ENCODE results near the gene CHAD.
A peak's percentile ranks its signal among the peaks of the same experiment; 100 is the strongest.
"Not testable (repeated sequence)": the region's sequence is repeated elsewhere in the genome, so short reads cannot be mapped to it uniquely, and the experiment has no call there.

Gene CHAD

DNA sequence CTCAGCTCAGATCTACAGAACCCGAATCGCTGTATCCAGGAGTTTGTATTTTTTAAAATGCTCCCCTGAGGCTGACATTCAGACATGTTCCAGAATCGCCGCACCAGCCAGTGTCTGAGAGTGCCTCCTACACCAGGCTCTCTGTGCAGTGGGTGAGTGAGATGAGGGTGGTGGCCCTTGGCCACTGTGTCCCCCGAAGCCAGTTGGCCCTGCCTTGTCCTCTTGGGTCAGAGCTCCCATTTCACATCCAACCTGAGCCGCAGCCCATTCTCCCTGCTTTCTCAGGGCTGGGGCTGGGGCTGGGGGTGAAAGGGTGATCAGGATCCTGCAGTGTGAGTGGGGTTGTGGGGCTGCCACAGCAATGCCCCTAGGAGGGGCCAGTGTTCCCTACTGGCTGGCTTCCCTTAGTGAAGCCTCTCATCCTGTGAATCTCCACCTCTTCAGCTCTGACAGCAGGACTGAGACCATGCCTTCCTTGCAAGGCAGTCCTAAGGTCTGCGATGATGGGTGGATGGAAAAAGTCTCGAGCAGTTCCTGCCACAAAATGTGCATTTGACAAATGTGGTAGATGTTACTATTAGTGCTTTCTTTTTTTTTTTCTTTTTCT, 26.6 kb upstream of the CHAD start:
- no peak for DNase-seq (ENCODE audit: low read depth in 2 of 2, low spot score in 1 of 2)

- DNase-seq (ENCODE audit: low read depth in 2 of 2, low spot score in 1 of 2) = no peak
Measured at GRCh38 chr17:50493744-50494143, 25.1 kb upstream of the CHAD start.

DNA sequence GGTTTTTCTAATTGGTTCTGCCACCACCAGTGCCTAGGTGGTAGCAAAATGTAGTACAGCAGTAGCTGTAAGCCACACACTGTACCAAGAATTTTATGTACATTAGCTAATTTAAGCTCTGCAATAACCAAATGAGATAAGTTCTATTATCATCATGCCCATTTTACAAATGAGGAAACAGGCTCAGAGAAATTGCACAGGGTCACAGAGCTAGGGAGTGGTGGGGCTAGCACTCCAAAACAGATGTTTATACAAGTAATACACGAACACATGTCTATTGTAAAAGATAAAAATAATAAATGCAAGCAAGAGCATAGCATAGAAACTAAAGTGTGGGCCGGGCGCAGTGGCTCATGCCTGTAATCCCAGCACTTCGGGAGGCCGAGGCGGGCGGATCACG, 23.5 kb upstream of the CHAD start:
- DNase-seq (ENCODE audit: low read depth in 2 of 2, low spot score in 1 of 2) = no peak

DNA sequence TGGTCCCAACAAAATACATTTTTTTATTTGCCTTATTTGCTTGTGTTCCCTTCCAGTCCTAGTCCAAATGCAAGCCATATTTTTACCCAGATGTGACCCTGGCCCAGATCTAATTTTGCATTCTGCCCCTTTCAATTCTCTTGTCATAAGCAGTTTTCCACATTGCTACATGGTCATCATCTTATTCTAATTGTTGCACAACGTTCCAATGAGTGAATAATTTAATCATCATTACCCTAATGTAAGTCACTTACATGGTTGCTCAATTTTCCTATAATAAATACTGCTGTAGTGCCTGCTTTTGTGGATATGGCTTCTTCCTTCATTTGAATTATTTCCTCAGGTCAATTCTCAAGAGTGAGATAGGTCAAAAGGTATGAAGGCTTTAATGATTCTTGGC, 22.8 kb upstream of the CHAD start:
- DNase-seq (ENCODE audit: low read depth in 2 of 2, low spot score in 1 of 2) = no peak

GRCh38 chr17:50488880-50489279, 20.2 kb upstream of the CHAD start:
- no peak for DNase-seq (ENCODE audit: low read depth in 2 of 2, low spot score in 1 of 2)

DNA sequence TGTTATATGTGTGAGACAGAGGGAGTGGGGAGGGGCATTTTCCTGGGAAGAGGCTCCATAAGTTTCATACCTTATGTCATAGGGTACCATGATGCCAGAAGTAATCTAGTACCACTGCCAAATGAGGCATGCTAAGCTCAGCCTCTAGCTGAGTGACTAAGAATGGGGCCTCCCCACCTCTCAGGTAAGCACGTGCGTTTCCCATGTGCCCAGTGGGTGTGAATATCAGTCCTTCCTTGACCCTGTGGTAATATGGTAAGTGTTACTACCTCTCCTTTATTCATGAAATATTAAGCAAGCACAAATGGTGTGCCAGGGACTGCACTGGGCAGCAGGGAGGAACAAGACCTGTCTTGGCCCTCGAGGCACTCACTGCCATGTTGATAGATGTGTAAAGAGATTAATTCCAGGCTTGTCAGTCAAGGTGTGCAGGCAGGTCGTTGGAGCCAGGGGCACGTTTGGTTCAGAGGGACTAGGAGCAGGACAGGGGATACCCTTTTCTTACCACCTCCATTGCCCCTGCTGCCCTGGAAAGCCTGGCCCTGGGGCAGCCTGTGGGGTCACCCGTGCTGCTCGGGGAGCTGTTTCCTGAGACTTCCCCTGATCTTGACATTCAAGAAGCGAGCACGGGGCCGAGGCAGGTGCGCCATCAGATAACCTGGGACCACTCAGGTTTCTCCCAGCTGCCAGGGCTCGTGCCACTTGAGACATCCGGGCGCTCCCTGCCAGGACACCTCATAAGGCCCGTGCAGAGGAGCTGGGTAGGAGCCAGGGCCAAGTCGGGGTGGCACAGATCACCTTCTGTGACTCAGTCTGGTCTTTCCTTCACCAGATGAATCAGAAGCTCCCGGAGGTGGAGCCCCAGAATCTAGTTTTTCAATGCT, 18.8 kb upstream of the CHAD start:
- no peak for DNase-seq (ENCODE audit: low read depth in 2 of 2, low spot score in 1 of 2)

- no peak for DNase-seq (ENCODE audit: low read depth in 2 of 2, low spot score in 1 of 2)
Measured at GRCh38 chr17:50484386-50485155, 15.9 kb upstream of the CHAD start.

DNA sequence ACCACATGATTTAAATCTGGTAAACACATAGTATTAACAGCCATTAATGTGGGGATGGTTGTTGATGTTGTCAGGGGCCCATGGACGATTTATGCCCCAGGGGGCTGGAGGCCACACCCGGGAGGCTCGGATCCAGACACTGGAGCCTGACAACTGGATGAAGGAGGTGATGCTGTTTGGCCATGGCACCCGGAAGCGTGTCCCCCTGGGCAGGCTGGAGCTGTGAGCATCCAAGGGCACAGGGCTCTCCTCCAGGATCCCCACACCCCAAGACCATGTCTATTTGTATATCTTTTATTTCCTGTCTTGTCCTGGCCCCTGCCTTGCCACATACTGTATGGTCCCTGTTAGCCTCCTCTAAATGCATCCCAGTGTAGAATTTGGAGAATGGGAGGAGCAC, 14.6 kb upstream of the CHAD start:
- no peak for DNase-seq (ENCODE audit: low read depth in 2 of 2, low spot score in 1 of 2)

DNA sequence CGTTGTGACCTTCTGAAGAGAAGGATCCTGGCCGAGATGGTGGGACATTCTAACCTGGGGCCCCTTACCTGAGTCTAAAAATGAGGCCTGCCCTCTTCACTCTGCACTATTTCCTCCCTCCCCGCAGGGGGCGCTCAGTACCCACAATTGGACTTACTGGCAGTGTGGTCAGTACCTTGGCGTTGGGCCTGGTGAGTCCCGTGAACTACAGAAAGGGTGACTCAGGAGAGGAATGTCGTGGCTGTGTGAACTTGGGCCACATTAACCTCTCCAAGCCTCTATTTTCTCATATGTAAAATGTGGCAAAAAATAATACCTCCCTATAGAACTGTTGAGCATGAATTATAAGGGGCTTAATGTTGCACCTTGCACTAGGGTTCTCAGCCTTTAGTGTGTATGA, 13.8 kb upstream of the CHAD start:
- peak; percentile 24 to 40 for DNase-seq (ENCODE audit: low read depth in 2 of 2, low spot score in 1 of 2)

GRCh38 chr17:50482110-50482509, 13.4 kb upstream of the CHAD start:
- DNase-seq (ENCODE audit: low read depth in 2 of 2, low spot score in 1 of 2) = no peak

DNA sequence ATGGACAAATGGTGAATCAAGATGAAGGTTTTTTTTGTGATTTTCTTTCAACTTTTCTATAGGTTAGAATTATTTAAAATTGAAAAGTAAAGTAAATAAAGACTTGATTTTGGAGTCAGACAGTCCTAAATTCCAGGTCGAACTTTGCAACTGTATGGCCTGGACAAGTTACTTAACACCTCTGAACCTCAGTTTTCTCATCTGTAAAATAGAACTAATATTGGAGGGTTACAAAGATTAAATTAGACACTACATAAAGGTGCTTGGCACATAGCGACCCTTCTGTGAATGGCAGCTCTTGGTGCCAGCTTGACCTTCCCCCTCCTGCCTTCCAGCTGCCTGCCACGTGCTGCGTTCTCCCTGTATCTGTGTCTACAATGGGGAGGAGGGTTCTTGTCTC, 13.0 kb upstream of the CHAD start:
- DNase-seq (ENCODE audit: low read depth in 2 of 2, low spot score in 1 of 2) = no peak

- DNase-seq (ENCODE audit: low read depth in 2 of 2, low spot score in 1 of 2) = no peak
Measured at GRCh38 chr17:50480854-50481490, 12.3 kb upstream of the CHAD start.

- DNase-seq (ENCODE audit: low read depth in 2 of 2, low spot score in 1 of 2) = no peak
Measured at GRCh38 chr17:50480142-50480764, 11.6 kb upstream of the CHAD start.

GRCh38 chr17:50479522-50480141, 11.0 kb upstream of the CHAD start:
- peak; percentile 10 to 40 for DNase-seq (ENCODE audit: low read depth in 2 of 2, low spot score in 1 of 2)

DNA sequence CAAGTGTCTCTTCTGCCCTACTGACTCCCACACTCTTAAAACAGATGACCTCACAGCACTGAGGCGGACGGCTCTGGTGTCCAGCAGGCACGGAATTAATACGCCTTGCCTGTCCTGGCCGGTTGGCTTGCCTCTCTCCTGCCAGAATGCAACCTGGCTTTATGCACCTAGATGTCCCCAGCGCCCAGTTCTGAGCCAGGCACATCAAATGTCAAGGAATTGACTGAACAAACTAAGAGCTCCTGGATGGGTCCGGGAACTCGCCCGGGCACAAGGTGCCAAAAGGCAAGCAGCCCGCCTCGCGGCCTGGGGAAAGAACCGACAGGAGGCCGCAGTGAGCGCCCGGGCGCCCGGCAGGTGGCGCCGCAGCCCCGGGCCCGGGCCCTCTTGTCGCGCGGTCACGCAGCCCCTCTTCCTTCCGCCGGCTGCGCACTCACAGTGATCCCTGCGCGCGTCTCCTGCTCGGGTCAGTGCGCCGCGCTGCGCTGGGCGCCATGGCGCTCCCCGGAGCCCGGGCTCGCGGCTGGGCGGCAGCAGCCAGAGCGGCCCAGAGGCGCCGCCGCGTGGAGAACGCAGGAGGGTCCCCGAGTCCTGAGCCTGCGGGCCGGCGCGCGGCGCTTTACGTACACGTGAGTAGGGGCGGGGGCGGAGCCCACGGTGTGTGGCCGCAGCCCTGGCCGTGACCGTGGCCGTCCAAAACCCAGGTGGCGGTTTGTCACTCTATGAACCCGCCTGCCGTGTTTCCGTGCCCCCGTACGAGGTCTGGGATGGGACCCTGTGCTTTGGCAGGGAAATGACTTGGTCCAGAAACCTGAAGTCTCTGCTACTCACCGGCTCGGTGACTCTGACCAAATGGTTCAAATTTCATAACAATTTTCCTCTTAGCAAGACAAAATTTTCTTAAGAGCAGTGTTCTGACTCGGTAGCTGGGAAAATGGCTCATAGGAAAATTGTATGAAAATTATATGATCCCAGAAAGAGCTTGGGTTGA, 10.0 kb upstream of the CHAD start, which contains the start of gene RSAD1:
Gene RSAD1, plus strand, starts transcription at position 470 of the 991 bp plus-strand sequence. Its CDS starts 25 bp downstream, at position 495.
- DNase-seq (ENCODE audit: low read depth in 2 of 2, low spot score in 1 of 2) = peak; percentile 57 to 69

- DNase-seq (ENCODE audit: low read depth in 2 of 2, low spot score in 1 of 2) = no peak
Measured at GRCh38 chr17:50477976-50478375, 9.3 kb upstream of the CHAD start.

- DNase-seq (ENCODE audit: low read depth in 2 of 2, low spot score in 1 of 2) = no peak
Measured at GRCh38 chr17:50476545-50477315, 8.1 kb upstream of the CHAD start.

DNA sequence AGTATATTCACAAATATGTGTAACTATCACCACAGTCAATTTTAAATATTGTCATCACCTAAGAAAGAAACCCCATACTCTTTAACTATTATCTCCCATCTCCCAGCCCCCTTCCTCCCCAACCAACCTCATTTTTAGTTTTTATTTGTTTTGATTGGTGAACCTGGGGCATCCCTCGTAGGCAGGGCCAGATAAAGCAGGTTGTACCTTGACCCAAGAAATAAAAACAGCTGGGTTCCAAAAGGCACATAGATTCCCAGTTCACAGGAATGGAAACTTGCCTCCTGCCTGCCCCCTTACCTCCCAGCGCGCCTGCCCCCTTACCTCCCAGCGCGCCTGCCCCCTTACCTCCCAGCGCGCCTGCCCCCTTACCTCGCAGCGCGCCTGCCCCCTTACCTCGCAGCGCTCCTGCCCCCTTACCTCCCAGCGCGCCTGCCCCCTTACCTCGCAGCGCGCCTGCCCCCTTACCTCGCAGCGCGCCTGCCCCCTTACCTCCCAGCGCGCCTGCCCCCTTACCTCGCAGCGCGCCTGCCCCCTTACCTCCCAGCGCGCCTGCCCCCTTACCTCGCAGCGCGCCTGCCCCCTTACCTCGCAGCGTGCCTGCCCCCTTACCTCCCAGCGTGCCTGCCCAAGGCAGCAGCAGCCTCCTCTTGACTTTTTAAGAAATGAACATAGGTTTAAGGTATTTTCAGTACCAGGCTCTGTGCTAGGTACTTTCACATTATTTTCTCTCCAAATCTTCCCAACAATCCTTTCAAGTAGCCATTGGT, 7.3 kb upstream of the CHAD start:
- DNase-seq (ENCODE audit: low read depth in 2 of 2, low spot score in 1 of 2) = not testable (repeated sequence)
